Measurements from ENCODE around the gene CFAP161.
"Not testable (repeated sequence)": the region's sequence is repeated elsewhere in the genome, so short reads cannot be mapped to it uniquely, and the experiment has no call there.

CFAP161 gene

DNA sequence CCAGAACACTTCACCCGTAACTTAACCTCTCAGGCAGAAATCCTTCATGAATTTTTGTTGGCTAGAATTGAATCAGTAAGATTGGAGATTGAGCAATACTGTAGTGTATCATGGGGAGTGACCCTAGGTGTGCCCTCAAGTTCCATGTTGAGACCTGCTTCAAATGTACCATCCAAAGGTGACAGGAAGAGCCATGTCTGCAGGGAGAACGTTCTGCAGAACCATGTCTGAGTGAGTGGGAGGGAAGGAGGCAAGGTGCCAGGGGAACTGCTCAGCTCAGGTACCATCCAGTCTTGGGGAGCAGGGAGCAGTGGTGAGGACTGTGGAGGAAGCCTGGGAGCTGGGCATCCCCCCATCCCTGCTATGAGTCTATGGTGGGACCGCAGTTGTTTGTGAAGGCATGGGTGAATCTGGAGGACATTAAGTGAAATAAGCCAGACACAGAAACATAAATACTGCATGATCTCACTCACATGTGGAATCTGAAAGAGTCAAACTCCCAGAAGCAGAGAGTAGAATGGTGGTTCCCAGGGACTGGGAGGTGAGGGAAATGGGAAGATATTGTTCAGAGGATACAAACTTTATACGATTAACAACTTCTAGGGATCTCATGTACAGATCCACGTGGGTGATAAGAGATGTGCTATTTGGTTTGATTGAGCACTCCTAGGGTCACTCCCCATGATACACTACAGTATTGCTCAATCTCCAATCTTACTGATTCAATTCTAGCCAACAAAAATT is 23.3 kb downstream of the CFAP161 start:
- FAIRE-seq (no peak), DNase-seq (ENCODE audit: low spot score) (no peak)

GRCh38 chr15:81157939-81158223 is 23.8 kb downstream of the CFAP161 start:
- FAIRE-seq (no peak), DNase-seq (ENCODE audit: low spot score) (no peak)

DNA sequence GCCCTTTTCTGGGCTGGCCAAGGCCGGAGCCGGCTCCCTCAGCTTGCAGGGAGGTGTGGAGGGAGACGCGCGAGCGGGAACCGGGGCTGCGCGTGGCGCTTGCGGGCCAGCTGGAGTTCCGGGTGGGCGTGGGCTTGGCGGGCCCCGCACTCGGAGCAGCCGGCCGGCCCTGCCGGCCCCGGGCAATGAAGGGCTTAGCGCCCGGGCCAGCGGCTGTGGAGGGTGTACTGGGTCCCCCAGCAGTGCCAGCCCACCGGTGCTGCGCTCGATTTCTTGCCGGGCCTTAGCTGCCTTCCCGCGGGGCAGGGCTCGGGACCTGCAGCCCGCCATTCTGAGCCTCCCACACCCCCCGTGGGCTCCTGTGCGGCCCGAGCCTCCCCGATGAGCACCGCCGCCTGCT is 24.5 kb downstream of the CFAP161 start:
- FAIRE-seq; DNase-seq (ENCODE audit: low spot score): not testable (repeated sequence)

- no peak for DNase-seq (ENCODE audit: low spot score)
- FAIRE-seq: no peak
Observed at GRCh38 chr15:81160312-81161159, 26.5 kb downstream of the CFAP161 start.

DNA sequence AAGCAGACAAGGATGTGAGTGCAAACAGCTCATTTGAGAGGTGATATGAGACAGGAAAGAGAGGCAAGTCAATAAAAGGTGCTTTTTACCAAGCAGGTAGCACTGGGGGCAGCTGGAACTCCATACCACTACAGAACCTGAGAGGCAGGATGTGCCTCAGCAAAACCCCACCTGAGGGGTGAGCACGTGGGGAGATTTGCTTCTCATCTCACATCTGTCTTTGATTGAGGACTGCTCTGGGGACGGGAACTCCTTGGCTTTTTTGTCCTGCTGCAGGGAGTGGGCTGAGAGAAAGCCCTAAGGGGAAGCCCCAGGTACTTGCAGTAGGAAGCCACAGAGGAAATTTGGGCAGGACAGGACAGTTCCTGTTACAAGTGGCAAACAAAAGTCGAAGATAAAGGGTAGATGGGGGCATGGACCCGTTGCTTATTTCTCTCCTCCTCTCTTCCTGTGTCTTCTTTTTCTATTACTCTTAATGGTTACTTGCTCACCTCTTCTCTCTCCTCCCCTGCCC is 27.1 kb downstream of the CFAP161 start:
- no peak for FAIRE-seq
- DNase-seq (ENCODE audit: low spot score): no peak

- no peak for FAIRE-seq
Observed at GRCh38 chr15:81161851-81162250, 27.8 kb downstream of the CFAP161 start.

DNA sequence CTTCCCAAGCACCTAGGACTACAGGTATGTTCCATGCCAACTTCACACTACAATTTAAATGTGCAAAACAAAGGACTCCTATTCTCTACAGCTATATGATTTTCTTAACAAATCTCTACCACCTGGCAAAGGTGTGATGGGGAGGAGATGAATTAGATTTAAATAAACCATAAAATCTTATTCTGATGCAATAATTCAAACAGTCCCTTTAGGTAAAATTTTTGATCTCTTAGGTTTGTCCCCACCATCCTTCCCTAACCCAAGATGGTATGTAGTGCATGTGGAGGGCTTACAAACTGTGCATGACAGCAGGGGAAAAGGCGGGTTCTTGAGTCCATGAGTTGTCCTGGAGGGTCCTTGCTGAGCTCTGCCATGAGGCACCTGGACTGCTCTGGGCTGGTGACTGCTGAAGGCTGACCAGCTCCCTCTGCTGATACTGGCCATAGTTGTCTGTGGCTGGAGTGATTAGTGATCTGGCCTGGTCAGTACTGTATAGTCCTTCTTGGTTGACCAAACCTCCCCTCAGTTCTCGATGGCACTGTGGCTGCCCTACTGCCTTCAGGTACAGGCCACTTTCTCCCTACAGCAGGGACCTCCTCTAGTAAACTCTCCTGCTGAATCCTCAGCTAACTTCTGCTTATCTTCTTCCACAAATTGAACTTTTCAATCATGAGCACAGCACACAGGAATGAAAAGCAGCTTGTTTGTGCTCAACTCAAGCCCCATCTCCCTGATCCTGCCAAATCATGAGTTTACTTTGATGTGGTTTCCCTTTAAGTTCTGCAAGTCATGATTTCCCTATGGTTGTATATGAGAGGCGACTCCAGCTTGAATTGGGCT is 30.1 kb downstream of the CFAP161 start:
- no peak for FAIRE-seq
- no peak for DNase-seq (ENCODE audit: low spot score)

More at GRCh38 chr15:81161851-81162250, 27.8 kb downstream of the CFAP161 start:
- no peak for DNase-seq (ENCODE audit: low spot score)

GRCh38 chr15:81165535-81165934 is 31.5 kb downstream of the CFAP161 start:
- no peak for DNase-seq (ENCODE audit: low spot score)
- FAIRE-seq: no peak

DNA sequence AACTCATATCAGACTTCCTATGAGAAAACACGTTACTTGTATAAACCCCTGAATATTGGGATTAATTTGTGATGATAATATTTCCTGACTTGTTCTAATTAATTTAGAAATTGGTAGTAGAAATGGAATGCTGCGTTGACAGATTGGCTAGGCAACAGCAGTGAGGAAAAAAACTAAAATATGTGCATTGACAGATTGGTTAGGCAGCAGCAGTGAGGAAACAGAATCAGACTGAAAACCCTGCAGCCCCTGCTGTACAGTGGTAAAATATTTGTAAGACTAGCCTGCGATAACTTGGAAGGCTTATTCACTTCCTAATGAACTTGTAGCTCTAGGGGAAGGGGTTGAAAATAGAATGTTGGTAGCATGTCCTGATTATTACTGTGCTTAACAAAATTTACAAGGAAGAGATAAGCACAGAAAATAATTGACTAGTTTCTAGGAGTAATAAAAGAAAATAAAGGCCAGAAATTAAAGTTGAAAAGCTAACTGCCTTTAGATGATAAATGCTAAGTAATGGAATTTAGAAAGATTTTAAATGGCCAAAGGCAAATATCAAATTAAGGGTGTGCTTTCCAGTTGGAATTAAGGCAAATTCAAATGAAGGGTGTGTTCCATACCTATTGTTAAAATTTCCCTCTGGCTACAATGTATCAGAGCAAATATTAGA is 32.7 kb downstream of the CFAP161 start:
- DNase-seq (ENCODE audit: low spot score) (no peak), FAIRE-seq (no peak)

GRCh38 chr15:81168131-81168526 is 34.1 kb downstream of the CFAP161 start:
- no peak for FAIRE-seq
- DNase-seq (ENCODE audit: low spot score): no peak

- FAIRE-seq (no peak), DNase-seq (ENCODE audit: low spot score) (no peak)
Observed at GRCh38 chr15:81168644-81169043, 34.6 kb downstream of the CFAP161 start.

DNA sequence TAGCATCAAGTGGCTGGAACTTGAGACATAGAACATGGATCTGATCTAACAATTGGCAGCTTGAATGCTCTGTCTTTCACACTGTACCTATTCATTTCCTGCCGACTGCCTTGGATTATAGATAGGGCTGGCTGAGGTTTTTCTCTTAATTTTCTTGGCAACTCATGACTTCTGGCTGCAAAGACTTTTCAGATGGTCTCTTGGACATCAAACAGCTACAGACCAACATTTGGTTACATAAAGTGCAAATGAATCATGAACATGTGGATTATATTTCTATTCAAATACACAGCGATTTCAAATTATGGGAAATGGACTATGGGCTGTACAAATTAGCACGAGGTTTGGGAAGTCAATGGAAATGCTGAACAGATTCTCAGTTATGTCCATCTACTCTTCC is 36.4 kb downstream of the CFAP161 start:
- DNase-seq (ENCODE audit: low spot score) (no peak), FAIRE-seq (no peak)

DNA sequence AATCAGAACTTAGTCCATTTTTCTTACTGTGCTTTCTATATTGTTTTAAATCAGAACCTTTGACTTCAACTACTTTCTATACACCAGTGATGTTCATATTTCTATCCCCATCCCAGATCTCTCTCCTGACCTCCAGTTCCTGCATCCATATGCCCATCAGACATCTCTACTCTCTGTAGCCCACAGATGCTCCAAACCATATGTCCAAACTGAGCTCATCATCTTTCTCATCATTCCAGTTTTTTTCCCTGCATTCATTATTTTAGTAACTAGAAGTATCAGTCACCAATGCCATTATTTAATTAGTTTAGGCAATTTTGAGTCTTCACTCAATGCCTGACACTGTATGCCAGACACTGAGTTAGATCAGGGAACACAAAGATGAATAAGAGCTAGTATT is 37.2 kb downstream of the CFAP161 start:
- no peak for FAIRE-seq
- no peak for DNase-seq (ENCODE audit: low spot score)

GRCh38 chr15:81174125-81174791 is 40.2 kb downstream of the CFAP161 start:
- FAIRE-seq: no peak
- DNase-seq (ENCODE audit: low spot score): no peak

DNA sequence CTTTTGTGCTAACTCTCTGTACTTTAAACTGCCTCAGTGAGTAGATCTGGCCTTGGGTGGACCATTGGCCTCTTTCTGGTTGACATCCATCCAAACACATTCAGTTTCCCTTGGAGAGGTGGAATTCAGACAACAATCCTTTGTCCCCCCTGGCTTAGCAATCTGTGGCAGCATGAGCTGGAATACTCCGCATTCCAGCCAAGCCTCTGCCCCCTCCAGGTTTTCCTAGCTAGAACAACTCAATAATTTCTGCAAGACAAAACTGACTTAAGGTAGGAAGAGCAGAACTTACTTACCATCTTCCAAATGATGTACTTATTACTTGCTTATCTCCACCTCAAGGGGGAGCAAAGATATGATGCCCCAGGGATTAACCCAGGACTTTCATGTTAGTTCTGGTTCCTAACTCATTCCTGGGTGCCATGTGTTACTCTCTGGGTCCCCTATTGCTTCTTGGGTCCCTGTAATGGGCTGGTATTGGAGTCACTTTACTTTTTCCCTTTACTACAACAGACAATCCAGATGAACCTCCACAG is 40.8 kb downstream of the CFAP161 start:
- FAIRE-seq: no peak

GRCh38 chr15:81175496-81175895 is 41.4 kb downstream of the CFAP161 start:
- DNase-seq (ENCODE audit: low spot score) (no peak), FAIRE-seq (no peak)

More for the DNA sequence above, 40.8 kb downstream of the CFAP161 start:
- no peak for DNase-seq (ENCODE audit: low spot score)

DNA sequence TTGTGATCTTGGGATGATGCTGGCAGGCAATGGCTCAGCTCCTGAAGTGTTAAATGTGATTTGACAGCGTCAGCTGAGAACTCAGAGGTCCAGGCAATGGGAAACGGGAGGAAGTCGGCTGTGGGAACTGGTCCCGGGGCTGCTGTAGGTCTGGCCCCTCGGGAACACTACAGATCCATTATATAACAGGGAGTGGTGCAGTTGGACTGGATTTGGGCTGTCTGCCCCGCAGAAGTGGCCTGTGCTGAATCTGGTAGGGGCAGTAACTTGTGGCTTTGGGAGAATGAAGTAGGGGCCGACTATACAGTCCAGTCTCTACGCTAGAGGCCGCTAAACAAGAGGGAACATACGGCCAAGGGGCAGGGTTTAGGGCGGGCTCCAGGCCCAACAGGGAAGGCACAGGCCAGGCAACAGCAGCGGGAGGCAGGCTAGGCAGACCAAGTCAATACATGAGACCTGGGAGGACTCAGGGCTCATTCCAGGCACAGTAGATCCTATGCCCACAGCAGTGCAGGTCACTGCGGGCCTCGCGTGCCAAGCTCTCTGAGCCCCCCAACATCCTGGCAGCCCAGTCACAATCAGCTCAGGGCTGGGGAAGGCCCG is 42.3 kb downstream of the CFAP161 start:
- no peak for DNase-seq (ENCODE audit: low spot score)
- no peak for FAIRE-seq

GRCh38 chr15:81178365-81178764 is 44.3 kb downstream of the CFAP161 start:
- FAIRE-seq (no peak), DNase-seq (ENCODE audit: low spot score) (no peak)

GRCh38 chr15:81181220-81181619 is 47.1 kb downstream of the CFAP161 start:
- FAIRE-seq (no peak), DNase-seq (ENCODE audit: low spot score) (no peak)
